GM21360 (cell line): Measurements from ENCODE around the gene KITLG.
"Not testable (repeated sequence)": the region's sequence is repeated elsewhere in the genome, so short reads cannot be mapped to it uniquely, and the experiment has no call there.

Experiments used
- ATAC-seq: cut with Tn5 transposase; IDR thresholded peaks from one replicate; pipeline ENCODE4 v1.9.1; 2021; ENCODE audit warnings: mild to moderate bottlenecking, moderate library complexity; ENCODE audit not compliant: unreplicated experiment

Gene KITLG

DNA sequence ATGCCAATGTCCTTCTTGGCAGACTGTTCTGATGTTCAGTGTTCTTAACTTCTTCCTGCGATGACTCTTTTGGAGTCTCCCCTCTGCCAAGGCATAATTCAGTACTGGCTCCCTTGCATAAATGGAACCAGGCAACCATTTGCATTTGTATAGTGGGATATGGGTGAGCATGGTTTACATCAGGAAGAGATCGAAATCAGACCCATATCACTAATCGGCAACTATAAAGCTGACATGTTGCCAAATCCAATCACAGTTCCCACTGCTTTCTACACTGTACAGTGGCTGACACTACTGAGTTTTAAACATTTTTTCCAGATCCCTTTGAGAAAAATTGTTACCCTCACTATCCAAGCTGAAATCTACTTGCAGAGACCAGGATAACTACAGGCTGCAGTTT lies 83.8 kb downstream of the KITLG start:
- no peak for ATAC-seq

GRCh38 chr12:88495031-88495430 lies 85.2 kb downstream of the KITLG start:
- ATAC-seq = no peak

GRCh38 chr12:88494520-88494919 lies 85.8 kb downstream of the KITLG start:
- ATAC-seq = no peak

GRCh38 chr12:88493636-88494035 lies 86.6 kb downstream of the KITLG start:
- ATAC-seq = no peak

GRCh38 chr12:88490425-88490824 lies 89.8 kb downstream of the KITLG start:
- no peak for ATAC-seq

- no peak for ATAC-seq
Observed at GRCh38 chr12:88472775-88473174, 107.5 kb downstream of the KITLG start.

DNA sequence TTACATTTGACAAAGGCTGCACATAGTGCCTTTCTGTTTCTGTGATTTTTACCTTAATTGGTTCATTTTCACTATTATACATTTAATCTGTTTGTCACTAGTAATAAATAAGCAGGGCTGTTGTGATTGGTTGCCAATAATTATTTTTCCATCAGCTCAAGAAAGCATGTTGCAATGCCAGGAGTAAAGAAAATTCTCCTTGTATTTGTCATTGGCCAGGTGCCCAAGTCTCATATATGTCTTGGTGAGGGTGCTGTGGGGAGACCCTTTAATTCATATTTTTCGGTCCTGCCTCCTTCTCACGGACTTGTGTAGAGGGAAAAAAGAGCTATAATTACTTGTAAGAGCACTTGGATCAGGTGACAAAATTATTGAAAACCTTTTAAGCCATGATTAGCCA lies 108.0 kb downstream of the KITLG start:
- ATAC-seq = no peak

DNA sequence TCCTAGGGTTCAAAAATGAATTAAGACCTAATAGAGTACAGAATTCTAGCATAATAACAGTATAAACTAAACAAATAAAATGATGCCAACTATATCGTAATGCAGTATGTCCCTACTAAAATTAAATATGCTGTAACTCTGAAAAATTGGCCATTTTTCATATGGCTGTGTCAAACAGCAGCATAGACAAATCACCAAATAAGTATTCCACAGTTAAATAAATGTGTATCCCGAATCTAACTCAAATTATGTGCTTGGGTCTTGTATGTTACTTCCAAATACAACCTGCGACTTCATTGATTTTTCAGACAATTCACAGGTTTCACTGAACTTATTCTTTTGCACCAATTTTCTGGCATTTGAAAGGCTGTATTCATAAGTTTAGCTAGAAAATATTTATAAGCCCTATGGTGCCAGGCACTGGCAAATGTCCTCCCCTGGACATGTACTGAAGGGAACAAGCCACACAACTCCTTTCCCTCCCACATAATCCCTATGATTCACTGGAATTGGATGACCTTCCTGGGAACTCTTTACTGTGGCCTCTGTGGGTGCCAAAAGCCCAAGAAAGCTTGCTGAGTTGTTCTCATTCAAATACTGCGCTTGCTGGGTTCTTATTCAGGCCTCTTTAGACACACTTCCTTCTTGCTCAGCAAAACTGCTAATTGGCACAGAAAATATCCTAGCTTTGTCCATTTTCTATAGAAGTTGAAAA lies 108.8 kb downstream of the KITLG start:
- ATAC-seq = no peak

DNA sequence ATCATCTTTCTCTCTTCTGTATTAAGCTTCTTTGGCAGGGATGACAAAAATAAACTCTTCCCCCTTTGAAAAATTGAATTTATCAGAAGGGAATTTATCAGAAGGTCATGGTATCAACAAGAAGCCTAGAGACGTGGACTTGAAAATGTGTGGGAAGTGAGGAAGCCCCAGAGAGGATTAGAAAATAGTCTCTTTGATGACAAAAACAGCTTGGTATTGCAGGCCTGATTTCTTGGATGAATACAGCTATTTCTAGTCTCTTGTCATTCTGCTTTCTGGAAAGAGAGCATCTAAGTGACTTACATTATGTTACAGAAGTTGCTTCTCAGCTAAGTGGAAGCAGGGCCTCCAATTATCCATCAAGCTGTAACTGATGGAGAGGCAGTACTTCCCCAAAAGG lies 111.1 kb downstream of the KITLG start:
- no peak for ATAC-seq

DNA sequence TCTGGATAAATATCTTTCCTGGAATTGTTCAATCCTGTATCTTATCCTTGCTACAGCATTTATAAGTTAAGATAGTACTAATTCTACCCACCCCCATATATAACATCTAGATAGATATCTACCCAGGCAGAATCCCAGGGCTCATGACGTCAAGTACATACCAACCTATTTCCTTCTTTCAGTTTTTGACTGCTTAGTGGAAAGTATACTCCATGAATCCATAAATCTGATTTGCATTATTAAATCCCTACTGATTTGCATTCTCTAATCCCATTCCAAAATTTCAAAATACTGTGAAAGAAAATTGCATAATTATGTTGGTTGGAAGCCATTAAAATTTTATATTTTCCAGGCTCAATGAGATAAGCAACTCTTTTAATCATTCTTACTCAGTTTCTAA lies 111.7 kb downstream of the KITLG start:
- ATAC-seq = no peak

DNA sequence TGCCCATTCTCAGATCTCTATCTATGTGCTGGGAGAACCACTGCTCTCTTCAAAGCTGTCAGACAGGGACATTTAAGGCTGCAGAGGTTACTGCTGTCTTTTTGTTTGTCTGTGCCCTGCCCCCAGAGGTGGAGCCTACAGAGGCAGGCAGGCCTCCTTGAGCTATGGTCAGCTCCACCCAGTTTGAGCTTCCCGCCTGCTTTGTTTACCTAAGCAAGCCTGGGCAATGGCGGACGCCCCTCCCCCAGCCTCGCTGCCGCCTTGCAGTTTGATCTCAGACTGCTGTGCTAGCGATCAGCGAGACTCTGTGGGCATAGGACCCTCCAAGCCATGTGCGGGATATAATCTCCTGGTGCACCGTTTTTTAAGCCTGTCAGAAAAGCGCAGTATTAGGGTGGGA lies 113.6 kb downstream of the KITLG start:
- ATAC-seq = not testable (repeated sequence)

- ATAC-seq = no peak
Observed at GRCh38 chr12:88458327-88458726, 121.9 kb downstream of the KITLG start.

DNA sequence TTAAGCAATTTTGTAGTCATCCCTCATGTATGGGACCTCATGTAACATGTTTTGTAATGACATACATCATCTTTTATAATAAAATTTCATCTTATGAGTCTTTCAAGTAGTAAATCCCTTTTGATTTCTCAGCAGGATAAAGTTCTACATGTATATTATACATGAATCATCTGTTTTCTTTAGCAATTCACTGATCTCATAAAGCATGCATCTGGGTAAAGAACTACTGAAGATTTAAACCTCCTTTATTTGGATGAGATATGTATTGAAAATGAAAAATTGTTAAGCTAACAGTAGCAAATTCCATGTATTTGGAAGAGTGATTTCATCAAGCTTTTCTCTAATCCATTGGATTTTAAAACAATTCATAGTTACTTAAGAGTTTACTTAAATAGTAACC lies 126.9 kb downstream of the KITLG start:
- no peak for ATAC-seq

- no peak for ATAC-seq
Observed at GRCh38 chr12:88451205-88451604, 129.1 kb downstream of the KITLG start.

- no peak for ATAC-seq
Observed at GRCh38 chr12:88450136-88450535, 130.1 kb downstream of the KITLG start.

DNA sequence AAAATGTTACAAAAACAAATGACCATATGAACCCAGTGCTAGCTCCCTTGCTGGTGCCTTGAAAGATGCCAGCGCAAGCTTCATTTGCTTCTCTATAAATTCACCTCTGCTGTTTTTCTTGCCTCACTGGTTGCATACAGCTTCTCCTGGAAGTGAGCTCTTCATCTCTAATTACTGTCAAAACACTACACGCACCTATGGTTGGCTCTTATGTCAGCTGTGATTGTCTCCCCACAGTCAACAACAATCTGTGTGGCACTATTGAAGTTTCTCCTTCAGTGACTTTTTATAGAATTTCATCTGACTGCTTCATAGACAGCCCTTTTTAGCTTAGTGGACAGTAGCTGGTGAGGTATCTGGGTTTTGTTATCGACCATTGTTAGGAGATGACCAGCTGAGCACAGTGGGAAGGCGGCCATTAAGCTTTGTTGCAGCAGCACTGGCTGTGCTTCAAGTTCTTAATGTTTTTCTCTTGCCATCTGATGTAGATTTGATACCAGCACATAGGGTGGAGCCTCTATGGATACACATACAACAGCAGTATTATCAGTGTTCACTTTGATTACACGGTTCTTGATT lies 131.8 kb downstream of the KITLG start:
- no peak for ATAC-seq

GRCh38 chr12:88445705-88446394 lies 134.4 kb downstream of the KITLG start:
- no peak for ATAC-seq

DNA sequence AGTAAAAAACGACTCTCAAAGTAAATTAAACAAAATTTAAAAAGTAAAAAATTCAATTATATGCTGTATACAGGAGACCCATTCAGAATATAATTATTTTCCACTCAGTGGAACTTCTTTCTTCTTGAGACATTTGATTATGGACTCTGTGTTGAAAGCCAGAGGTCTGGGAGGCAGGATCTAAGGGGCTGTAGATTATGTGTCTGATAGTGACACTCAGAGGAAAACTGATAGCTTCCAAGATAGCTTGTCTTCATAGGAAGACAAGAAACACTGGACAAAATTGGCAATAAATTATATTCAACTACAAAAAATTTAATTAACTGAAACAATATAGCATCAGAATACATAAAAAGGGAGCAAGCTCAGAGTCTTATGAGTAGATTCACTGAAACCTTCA lies 135.8 kb downstream of the KITLG start:
- ATAC-seq = no peak
